HUES6 (cell line): ENCODE data around the gene LHX2.

Experiments used
- H3K27ac ChIP-seq: 2 replicates; pipeline ENCODE4 v1.7.0; 2013; ENCODE audit warnings: low read depth, mild to moderate bottlenecking, low read length, inconsistent platforms
- H3K27me3 ChIP-seq: 2 replicates; pipeline ENCODE4 v1.6.1; 2013; ENCODE audit warnings: low read length; ENCODE audit not compliant: control insufficient read depth, insufficient read depth
- H3K36me3 ChIP-seq: 2 replicates; pipeline ENCODE4 v1.6.1; 2013; ENCODE audit warnings: low read length; ENCODE audit not compliant: control insufficient read depth, insufficient read depth
- H3K4me1 ChIP-seq: 2 replicates; pipeline ENCODE4 v1.6.1; 2013; ENCODE audit warnings: low read length; ENCODE audit not compliant: control insufficient read depth, insufficient read depth
- H3K4me3 ChIP-seq: 2 replicates; pipeline ENCODE4 v1.5.1; 2013; ENCODE audit warnings: low read depth, low read length
- H3K9ac ChIP-seq: one replicate; pipeline ENCODE4 v1.6.1; 2013; ENCODE audit warnings: mild to moderate bottlenecking, low read length
- H3K9me3 ChIP-seq: 2 replicates; pipeline ENCODE4 v1.6.1; 2013; ENCODE audit warnings: low read depth, low read length; ENCODE audit not compliant: control insufficient read depth, insufficient read depth

LHX2 gene

DNA sequence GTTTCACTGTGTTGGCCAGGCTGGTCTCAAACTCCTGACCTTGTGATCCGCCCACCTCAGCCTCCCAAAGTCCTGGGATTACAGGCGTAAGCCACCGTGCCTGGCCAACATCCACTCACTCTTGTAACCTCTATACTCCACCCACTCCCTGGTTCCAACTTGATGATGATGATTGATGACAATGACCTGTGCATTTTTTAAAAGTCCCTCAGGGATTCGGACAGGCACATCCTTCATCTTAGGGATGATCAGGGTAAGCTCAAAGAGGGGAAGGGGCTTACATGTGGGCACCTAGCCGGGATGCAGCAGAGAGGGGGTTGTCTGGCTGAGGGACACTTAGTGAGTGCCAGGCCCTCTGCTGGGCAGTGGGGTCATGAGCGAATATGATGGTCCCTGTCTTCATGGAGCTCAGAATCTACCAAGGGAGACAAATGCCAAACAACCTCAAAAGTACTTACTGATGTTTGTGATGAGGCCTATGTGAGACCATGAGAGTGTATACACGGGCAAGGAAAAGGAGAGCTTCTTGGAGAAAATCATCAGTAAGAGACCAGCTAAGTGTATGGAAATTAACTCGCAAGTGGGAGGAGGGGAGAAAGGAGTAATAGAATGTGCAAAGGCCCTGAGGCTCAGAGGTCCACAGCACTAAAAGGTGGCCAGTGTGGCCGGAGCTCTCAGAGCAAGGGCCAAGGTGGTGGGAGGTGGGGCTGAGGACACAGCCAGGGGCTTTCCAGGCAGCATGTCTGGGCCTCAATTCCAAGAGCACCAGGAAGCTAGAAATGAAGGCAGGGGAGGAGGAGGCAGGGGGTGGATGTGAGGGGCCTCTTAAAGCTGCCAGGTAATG, 27.4 kb downstream of the LHX2 start:
- no peak overlapping the region for H3K4me3 ChIP-seq
- no peaks in the 10 kb centered on the region for H3K36me3 ChIP-seq
- no peak overlapping the region for H3K9ac ChIP-seq
- H3K27ac ChIP-seq: no peak overlapping the region
- no peaks in the 10 kb centered on the region for H3K9me3 ChIP-seq
- H3K4me1 ChIP-seq: peaks cover 8% of the 10 kb centered on the region; the same call in 1 of the 2 replicates
- H3K27me3 ChIP-seq: peaks cover 83% of the 10 kb centered on the region

DNA sequence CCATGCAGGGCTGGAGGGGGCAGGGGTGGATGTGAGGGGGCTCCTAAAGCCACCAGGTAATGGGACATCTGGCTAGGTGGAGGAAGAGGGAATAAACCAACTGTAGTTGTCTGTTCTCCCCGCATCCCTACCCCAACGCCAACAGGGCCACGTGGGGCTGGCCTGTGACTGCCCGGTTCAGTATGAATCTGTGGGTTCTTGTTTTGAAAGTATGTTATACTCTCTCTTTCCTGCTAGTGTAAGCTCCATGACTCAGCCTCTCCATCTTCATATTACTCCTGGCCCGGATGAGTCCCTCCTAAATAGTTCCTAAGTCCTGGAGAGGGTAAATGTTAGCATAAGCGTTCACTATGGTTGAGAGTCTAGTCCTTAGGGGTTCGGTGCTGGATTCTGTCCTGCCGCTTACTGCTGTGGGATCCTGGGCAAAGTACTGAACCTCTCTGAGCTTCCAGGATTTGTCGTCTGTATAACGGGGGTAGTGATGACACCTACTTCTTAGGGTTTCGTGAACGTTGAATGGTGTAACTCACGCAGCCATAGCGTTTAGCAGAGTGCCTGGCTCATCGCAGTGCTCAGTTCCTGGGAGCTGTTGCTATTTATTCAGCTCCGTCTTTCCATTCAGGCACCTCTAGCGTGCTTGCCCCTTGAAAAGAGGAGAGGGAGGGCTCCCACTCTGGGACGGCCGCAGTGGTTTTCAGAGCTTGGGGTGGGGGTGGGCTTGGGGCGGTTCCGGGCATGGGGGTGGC, 28.8 kb downstream of the LHX2 start:
- Histone ChIP-seq H3K36me3 (no peaks in the 10 kb centered on the region), H3K4me3 (peak overlapping the region; percentile 52), H3K27me3 (peaks cover 84% of the 10 kb centered on the region), H3K4me1 (peaks cover 8% of the 10 kb centered on the region; the same call in 1 of the 2 replicates), H3K9me3 (no peaks in the 10 kb centered on the region), H3K27ac (no peak overlapping the region), H3K9ac (no peak overlapping the region)

DNA sequence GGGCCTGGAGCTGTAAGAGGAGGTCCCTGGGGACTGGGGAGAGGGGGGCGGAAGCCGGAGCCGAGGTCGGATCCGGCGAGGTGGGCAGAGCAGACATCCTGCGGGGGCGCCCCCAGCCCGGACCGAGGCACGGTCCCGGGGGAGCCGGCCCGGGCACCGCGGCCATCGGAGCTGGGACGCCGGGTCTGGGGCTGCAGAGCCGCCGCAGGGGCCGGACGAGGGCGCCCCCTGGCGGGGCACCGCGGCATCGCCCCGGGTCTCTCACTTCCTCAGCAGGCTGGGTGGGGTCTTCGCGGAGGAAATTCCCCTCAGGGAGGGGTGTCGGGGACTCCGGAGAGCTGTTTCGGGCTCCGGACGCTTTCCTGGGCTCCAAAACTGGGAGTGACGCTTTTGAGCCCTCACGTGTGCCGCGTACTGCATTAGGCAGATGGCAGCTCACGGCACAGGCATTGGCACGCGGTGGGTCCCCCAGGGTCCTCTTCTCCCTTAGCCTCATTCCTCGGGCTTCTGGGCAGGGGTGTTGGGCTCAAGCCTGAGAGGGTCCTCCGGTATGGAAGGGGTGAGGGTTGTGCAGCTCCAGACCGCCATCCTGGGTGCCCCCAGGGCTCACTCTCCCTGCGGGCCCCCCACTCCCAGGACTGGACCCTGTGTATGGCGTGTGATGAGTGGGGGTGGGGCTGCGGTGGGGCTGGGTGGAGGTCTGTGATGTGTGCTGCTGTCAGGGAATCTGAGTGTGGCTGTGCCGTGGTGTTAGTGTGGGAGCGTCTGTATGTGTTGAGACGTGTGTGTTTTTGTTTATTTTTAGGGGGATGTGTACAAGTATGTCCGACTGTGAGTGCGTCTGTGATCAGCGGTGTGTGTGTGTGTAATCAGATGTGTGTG, 29.6 kb downstream of the LHX2 start:
- Histone ChIP-seq H3K9ac (no peak overlapping the region), H3K4me1 (peaks cover 8% of the 10 kb centered on the region; the same call in 1 of the 2 replicates), H3K36me3 (no peaks in the 10 kb centered on the region), H3K27me3 (peaks cover 86% of the 10 kb centered on the region), H3K9me3 (no peaks in the 10 kb centered on the region), H3K27ac (no peak overlapping the region), H3K4me3 (peak overlapping the region; percentile 52)

DNA sequence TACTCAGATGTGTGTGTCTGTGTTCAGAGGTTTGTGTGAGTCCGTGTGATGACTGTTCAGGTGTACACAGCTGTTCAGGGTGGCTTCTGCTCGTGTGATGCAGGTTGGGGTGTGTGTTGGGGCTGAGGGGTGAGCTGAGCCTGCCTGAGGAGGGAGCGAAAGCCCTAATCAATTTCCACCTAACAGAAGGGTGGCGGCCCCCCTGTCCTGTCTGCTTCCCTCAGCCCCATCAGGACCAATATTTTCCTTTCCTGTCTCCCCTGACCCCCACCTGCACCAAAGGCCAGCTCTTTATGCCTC, 30.2 kb downstream of the LHX2 start:
- Histone ChIP-seq H3K4me3 (no peak overlapping the region), H3K9ac (no peak overlapping the region), H3K4me1 (peaks cover 8% of the 10 kb centered on the region; the same call in 1 of the 2 replicates), H3K27me3 (peaks cover 86% of the 10 kb centered on the region), H3K27ac (no peak overlapping the region), H3K36me3 (no peaks in the 10 kb centered on the region), H3K9me3 (no peaks in the 10 kb centered on the region)

DNA sequence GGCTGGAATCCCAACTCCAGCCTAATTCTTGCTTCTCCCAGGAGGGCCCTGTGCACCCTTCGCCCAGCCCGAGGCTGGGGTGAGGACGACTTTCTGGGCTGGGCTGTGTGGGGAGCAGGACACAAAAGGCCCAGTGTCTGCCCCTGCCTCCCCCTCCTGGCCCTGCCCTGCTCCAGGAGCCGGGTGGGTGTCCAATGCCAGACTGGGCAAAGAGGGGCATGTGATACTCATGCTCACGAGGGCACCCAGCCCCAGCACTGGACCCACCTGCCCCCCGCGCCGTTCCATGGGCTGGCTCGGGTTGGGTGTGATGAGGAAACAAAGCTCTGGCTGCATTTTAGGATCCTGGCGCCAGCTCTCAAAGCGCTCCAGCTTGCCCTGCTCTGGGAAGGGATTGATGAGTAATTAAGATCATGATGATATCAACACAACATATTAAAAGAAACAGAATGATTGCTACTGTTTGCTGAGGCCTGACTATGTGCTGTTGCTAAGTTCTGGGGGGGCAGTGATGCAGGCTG, 30.7 kb downstream of the LHX2 start:
- peaks cover 81% of the 10 kb centered on the region for H3K27me3 ChIP-seq

DNA sequence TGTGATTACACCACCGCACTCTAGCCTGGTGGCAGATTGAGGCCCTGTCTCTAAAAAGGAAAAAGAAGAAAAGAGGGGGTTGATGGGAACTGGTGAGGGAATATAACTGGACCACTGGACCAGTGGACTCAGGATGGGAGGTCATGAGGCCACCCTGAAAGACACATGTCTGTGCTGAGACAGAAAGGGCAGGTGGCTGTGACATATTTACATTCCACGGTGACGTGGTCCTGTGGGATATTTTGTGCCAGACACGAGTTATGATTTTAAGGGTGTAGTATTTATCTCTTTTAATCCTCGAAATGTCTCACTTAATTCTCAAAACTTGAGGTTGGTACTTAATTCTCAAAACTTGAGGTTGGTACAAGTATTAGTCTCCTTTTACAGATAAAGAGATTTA, 32.9 kb downstream of the LHX2 start:
- H3K9ac ChIP-seq: no peak overlapping the region
- H3K9me3 ChIP-seq: no peaks in the 10 kb centered on the region
- no peak overlapping the region for H3K4me3 ChIP-seq
- peaks cover 4% of the 10 kb centered on the region; the same call in 1 of the 2 replicates for H3K4me1 ChIP-seq
- H3K27ac ChIP-seq: no peak overlapping the region
- H3K27me3 ChIP-seq: peaks cover 61% of the 10 kb centered on the region
- H3K36me3 ChIP-seq: no peaks in the 10 kb centered on the region

More for the DNA sequence above, 30.7 kb downstream of the LHX2 start:
- H3K4me1 ChIP-seq: peaks cover 8% of the 10 kb centered on the region; the same call in 1 of the 2 replicates
- H3K4me3 ChIP-seq: no peak overlapping the region
- no peak overlapping the region for H3K9ac ChIP-seq
- H3K9me3 ChIP-seq: no peaks in the 10 kb centered on the region
- no peak overlapping the region for H3K27ac ChIP-seq
- no peaks in the 10 kb centered on the region for H3K36me3 ChIP-seq

DNA sequence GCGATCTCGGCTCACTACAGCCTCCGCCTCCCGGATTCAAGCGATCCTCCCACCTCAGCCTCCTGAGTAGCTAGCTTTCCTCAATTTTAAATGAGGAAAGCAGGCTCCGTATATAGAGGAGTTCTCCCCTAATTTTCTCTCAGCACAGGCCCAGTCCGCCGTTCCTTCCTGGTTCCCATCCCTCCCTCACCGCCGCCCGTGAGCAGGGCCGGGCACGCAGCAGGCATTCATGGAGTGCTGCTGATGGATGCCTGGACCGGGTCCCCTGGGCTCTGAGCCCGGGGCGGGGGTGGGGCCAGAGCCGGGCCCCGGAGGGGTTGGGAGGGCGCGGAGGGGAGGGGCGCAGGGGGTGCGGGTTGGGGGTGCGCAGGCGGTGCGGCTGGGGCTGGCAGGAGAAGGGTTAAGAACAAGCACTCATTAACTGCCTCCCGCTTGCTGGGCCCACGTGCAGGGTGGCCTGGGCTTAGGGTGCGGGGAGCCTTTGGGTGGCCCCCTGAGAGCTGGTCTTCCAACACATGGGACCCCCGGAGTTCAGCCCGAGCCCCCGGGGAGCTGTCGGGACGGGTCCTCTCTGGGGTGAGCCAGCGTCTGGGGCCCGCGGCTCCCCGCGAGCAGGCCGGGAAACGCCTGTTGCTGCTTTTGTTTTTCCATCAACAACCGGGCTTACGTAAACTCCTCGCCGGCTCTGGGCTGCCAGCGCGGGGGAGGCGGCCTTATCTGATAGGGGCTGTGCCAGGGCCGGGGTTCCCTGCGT, 33.7 kb downstream of the LHX2 start:
- Histone ChIP-seq H3K27me3 (peaks cover 53% of the 10 kb centered on the region), H3K9ac (peak overlapping the region; percentile 13), H3K27ac (no peak overlapping the region), H3K36me3 (no peaks in the 10 kb centered on the region), H3K4me3 (peak overlapping the region; percentile 65), H3K9me3 (no peaks in the 10 kb centered on the region), H3K4me1 (peaks cover 4% of the 10 kb centered on the region; the same call in 1 of the 2 replicates)

DNA sequence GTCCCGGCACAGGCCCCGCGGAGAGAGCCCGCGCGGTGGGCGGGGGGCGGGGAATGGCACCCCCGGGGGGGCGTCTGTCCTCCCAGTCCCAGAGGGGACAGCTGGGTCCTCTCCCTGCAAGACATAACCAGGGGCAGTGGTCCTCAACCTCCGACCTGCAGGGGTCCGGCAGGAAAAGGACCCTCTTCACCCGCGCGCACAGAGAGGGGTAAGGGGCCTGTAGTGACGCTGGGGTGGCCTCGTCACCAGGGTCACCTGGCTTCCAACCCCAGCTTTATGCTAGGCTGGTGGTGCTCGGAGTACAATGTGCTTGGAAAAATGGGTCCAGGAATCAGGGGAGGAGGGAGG, 34.2 kb downstream of the LHX2 start:
- no peaks in the 10 kb centered on the region for H3K36me3 ChIP-seq
- peaks cover 48% of the 10 kb centered on the region for H3K27me3 ChIP-seq
- H3K4me1 ChIP-seq: peaks cover 4% of the 10 kb centered on the region; the same call in 1 of the 2 replicates
- peak overlapping the region; percentile 65 for H3K4me3 ChIP-seq
- no peaks in the 10 kb centered on the region for H3K9me3 ChIP-seq
- no peak overlapping the region for H3K27ac ChIP-seq
- H3K9ac ChIP-seq: no peak overlapping the region

DNA sequence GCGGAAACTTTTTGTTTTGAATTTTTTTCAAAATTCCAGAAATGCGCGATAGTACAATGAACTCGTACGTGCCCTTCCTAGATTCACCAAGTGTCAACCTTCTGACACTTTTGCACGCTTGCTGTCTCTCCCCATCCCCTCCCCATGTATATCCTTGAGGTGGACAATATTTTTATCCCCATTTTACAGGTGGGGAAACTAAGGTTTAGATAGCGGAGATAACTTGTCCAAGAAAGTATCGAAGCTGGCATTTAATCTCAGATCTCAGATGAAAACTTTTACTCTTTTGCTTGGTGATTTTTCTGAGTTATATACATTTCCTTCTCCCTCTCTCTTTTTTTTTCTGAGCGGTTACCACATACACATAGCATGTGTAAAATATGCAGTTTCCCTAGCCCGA, 34.6 kb downstream of the LHX2 start:
- H3K27ac ChIP-seq: no peak overlapping the region
- H3K36me3 ChIP-seq: no peaks in the 10 kb centered on the region
- peak overlapping the region; percentile 65; the same call in 1 of the 2 replicates for H3K4me3 ChIP-seq
- H3K9me3 ChIP-seq: no peaks in the 10 kb centered on the region
- peaks cover 2% of the 10 kb centered on the region; the same call in 1 of the 2 replicates for H3K4me1 ChIP-seq
- H3K27me3 ChIP-seq: peaks cover 45% of the 10 kb centered on the region
- H3K9ac ChIP-seq: no peak overlapping the region

DNA sequence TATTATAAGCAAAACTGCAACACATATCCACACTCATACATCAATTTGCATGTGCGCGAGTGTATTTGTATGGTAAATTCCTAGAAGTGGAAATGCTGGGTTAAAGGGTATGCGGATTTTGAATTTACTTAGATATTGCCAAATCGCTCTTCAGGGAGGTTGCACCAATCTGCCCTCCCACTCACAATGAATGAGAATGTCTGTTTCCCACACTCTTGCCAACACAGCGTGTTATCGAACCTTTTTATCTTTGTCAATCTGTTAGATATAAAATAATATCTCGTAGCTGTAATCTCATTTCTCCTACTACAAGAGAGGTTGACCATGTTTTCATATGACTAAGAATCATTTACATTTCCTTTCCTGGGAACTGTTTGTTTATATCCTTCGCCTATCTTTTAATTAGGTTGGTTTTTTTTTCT, 35.7 kb downstream of the LHX2 start:
- H3K4me1 ChIP-seq: no peaks in the 10 kb centered on the region
- H3K27me3 ChIP-seq: peaks cover 34% of the 10 kb centered on the region
- H3K4me3 ChIP-seq: no peak overlapping the region
- no peak overlapping the region for H3K27ac ChIP-seq
- H3K36me3 ChIP-seq: no peaks in the 10 kb centered on the region
- no peaks in the 10 kb centered on the region for H3K9me3 ChIP-seq
- H3K9ac ChIP-seq: no peak overlapping the region
